ENCODE measurements around the gene CHST14.

The CHST14 gene

DNA sequence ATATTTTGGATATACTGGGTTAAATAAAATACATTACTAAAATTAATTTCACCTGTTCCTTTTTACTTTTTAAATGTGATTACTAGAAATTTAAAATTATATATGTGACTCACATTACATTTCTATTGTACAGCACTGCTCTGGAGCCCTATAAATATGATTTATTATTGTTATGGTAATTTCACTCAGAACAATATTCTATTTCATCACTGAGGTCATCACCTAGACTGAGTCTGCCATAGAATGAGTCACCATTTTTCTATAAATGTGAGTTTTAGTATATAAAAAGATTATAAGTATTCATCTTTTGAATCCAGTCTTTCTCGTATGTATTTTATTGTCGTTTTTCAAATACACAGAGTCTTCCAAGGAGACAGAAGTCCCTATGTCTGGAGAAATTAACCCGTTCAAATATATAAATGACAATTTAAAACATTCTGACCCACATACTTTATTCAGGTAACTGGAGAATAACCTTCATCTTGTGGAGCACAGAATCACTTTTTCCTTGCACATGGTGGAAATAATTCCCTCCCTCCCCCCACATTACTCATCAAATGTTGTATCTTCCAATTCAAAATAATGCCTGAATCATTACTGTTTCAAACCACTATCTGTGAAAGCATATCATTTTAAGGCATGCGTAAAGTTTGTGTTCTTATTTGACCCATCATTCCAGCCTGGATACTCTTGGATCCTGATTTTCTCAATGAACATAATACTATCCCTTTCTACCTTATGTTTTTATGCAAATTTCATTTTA is 30.0 kb downstream of the CHST14 start:
- TF ChIP-seq, protein P1, sequence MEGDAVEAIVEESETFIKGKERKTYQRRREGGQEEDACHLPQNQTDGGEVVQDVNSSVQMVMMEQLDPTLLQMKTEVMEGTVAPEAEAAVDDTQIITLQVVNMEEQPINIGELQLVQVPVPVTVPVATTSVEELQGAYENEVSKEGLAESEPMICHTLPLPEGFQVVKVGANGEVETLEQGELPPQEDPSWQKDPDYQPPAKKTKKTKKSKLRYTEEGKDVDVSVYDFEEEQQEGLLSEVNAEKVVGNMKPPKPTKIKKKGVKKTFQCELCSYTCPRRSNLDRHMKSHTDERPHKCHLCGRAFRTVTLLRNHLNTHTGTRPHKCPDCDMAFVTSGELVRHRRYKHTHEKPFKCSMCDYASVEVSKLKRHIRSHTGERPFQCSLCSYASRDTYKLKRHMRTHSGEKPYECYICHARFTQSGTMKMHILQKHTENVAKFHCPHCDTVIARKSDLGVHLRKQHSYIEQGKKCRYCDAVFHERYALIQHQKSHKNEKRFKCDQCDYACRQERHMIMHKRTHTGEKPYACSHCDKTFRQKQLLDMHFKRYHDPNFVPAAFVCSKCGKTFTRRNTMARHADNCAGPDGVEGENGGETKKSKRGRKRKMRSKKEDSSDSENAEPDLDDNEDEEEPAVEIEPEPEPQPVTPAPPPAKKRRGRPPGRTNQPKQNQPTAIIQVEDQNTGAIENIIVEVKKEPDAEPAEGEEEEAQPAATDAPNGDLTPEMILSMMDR (IDR thresholded peaks at IDR 0.05; ENCODE audit: control insufficient read depth, extremely low read depth, insufficient read depth): no peak
- no peak for DNase-seq (ENCODE audit: low read depth)
- no peak overlapping the region for H3K4me3 ChIP-seq (ENCODE audit: low read depth, low read length)

DNA sequence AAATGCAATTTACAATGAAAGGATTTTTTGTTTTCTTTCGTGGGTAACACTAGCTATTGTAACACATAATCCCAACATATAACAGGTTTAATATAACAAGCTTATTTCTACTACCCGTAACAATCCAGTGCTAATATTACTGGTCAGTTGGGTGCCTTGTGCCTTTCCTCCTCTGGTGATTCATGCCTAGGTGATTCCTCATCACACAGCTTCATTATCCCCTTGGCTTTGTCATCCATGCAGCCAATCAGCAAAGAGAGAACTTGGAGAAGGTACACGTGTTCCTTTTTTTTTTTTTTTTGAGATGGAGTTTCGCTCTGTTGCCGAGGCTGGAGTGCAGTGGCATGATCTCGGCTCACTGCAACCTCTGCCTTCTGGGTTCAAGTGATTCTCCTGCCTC is 30.7 kb downstream of the CHST14 start:
- no peak overlapping the region for H3K4me3 ChIP-seq (ENCODE audit: low read depth, low read length)
- TF ChIP-seq, protein P1 (IDR thresholded peaks at IDR 0.05; ENCODE audit: control insufficient read depth, extremely low read depth, insufficient read depth): no peak
- DNase-seq (ENCODE audit: low read depth): no peak

DNA sequence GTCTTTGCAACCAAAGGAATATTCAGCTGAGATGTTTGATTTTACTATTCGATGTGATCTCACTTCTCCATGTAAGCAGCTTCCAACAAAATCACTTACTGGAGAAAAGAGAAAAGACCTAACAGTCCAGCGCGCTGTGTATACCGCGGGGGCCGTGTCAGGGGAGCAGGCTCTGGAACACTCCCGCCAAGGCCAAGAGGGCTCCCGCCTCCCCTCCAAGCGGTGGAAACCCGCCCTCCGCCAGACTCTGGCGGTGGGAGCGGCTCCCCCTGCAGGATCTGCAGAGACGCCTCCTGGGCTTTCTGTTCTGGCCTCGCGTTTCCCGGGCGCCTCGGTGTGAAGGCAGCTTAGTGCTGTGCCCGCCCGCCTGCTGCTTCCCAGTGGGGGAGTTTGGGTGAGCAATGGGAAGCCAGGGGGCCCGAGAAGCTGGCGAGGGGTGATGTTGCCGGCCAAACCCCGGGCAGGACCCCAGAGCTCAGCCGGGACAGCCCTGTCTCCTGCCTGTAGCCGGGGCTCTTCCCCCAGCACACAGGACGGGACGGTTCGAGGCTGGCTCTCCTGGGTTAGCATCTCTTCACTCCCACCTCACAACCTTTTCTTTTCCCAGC is 36.3 kb downstream of the CHST14 start:
- TF ChIP-seq, protein P1 (IDR thresholded peaks at IDR 0.05; ENCODE audit: control insufficient read depth, extremely low read depth, insufficient read depth): no peak
- no peak for DNase-seq (ENCODE audit: low read depth)
- H3K4me3 ChIP-seq (ENCODE audit: low read depth, low read length): no peak overlapping the region

DNA sequence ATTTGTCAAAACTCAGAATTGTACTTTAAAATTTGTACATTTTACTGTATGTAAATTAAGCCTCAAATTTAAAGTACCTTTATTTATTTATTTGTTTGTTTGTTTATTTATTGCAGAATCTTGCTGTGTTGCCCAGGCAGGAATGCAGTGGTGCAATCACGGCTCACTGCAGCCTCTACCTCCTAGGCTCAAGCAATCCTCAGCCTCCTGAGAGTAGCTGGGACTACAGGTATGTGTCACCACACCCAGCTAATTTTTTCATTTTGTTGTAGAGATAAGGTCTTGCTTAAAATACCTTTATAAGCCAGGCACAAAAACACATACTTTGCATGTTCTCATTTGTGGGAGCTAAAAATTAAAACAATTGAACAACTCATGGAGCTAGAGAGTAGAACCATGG is 37.4 kb downstream of the CHST14 start:
- no peak overlapping the region for H3K4me3 ChIP-seq (ENCODE audit: low read depth, low read length)
- TF ChIP-seq, protein P1 (IDR thresholded peaks at IDR 0.05; ENCODE audit: control insufficient read depth, extremely low read depth, insufficient read depth): no peak
- DNase-seq (ENCODE audit: low read depth): no peak

DNA sequence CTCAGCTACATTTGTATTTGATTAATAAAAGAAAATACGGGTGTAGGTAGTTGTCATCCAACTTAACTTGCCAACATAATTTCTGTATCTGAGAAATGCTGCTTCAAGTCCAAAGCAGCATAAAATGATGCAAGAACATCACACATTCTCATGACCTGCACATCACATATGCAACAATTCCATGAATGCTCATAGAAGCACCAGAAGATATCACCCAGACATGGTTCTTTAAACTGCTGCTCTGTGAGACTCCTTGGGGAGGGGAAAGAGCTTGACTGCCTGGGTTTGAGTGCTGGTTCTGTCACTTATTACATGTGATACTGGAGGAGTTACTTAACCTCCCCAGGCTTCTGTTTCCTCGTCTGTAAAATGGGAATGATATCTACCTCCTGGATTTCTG is 39.4 kb downstream of the CHST14 start:
- no peak for DNase-seq (ENCODE audit: low read depth)
- TF ChIP-seq, protein P1 (IDR thresholded peaks at IDR 0.05; ENCODE audit: control insufficient read depth, extremely low read depth, insufficient read depth): no peak
- no peak overlapping the region for H3K4me3 ChIP-seq (ENCODE audit: low read depth, low read length)

GRCh38 chr15:40511093-40511471 is 40.3 kb downstream of the CHST14 start:
- DNase-seq (ENCODE audit: low read depth): no peak
- TF ChIP-seq, protein P1 (IDR thresholded peaks at IDR 0.05; ENCODE audit: control insufficient read depth, extremely low read depth, insufficient read depth): no peak
- peak overlapping the region; percentile 56 for H3K4me3 ChIP-seq (ENCODE audit: low read depth, low read length)
